Caco-2 (cell line): ENCODE data around the gene BUD13. TPM values are rescaled to one million over a fixed set of nuclear protein-coding genes. Genes with fewer than 3 reads are reported as not detected.

Experiments used
- BruUV-seq: library from RNA; stranded (reverse); fragments of 400-500 nt; replicated peaks from 2 replicates; lab custom pipeline; 2021; lab: Mats Ljungman, UMichigan
- CTCF ChIA-PET: fragments of 300-600 bp; sonication (Branson Sonifier 250); formaldehyde crosslinking; loops from one replicate; lab custom pipeline; 2022; ENCODE audit warnings: antibody characterized with exemption; lab: Charles Lee
- POLR2A ChIA-PET: fragments of 300-600 bp; sonication (Branson Sonifier 250); formaldehyde crosslinking; loops from one replicate; lab custom pipeline; 2022; ENCODE audit warnings: antibody characterized with exemption; lab: Charles Lee
- DNase-seq, 2 experiments: peaks; one replicate each; pipeline versions ENCODE4 v3.0.0 to v3.0.0-alpha.2; 2020 to 2022
- H3K27me3 ChIP-seq: replicated peaks from 2 replicates; pipeline ENCODE4 v1.6.0; 2011; ENCODE audit warnings: low read length; ENCODE audit not compliant: control insufficient read depth, insufficient read depth
- H3K36me3 ChIP-seq: 2 replicates; pipeline ENCODE4 v1.5.1; 2011; ENCODE audit warnings: low read length; ENCODE audit not compliant: control insufficient read depth, insufficient read depth
- H3K4me1 ChIP-seq: fragments of 250-450 bp; sonication (Bioruptor Pico); 2 replicates; pipeline ENCODE4 v1.5.1; 2020; ENCODE audit warnings: mild to moderate bottlenecking
- H3K4me3 ChIP-seq: 2 replicates; pipeline ENCODE4 v1.5.1; 2011; ENCODE audit warnings: low read depth, mild to moderate bottlenecking, control low read depth, low read length
- H3K9me3 ChIP-seq: fragments of 250-450 bp; sonication (Bioruptor Pico); 2 replicates; pipeline ENCODE4 v1.5.1; 2020; ENCODE audit warnings: mild to moderate bottlenecking, moderate library complexity
- H3K27ac Mint-ChIP-seq: one replicate; pipeline ENCODE4 v1.8.0; 2022; ENCODE audit warnings: mixed read lengths; ENCODE audit not compliant: unreplicated experiment
- H3K27me3 Mint-ChIP-seq: one replicate; pipeline ENCODE4 v1.8.0; 2022; ENCODE audit warnings: mixed read lengths; ENCODE audit not compliant: insufficient read depth, unreplicated experiment
- H3K36me3 Mint-ChIP-seq: one replicate; pipeline ENCODE4 v1.8.0; 2022; ENCODE audit warnings: mild to moderate bottlenecking, mixed read lengths; ENCODE audit not compliant: insufficient read depth, unreplicated experiment
- H3K4me1 Mint-ChIP-seq: one replicate; pipeline ENCODE4 v1.8.0; 2022; ENCODE audit warnings: low read depth, mixed read lengths; ENCODE audit not compliant: unreplicated experiment
- H3K4me3 Mint-ChIP-seq: one replicate; pipeline ENCODE4 v1.8.0; 2022; ENCODE audit warnings: mild to moderate bottlenecking, moderate library complexity, mixed read lengths; ENCODE audit not compliant: unreplicated experiment
- H3K9me3 Mint-ChIP-seq: one replicate; pipeline ENCODE4 v1.8.0; 2022; ENCODE audit warnings: mixed read lengths; ENCODE audit not compliant: unreplicated experiment
- intact Hi-C: fragments of 100-400 bp; cut with micrococcal nuclease; formaldehyde crosslinking; loops from one replicate; pipeline ENCODE4 v1.10.0; 2022; ENCODE audit not compliant: unreplicated experiment
- total RNA-seq: library from RNA; stranded (reverse); gene quantifications from 2 replicates; pipeline ENCODE4 v1.2.3, GENCODE V29; 2022
- TF ChIP-seq, protein P1 (sequence below), 2 experiments: fragments of 200-600 bp in 1 of 2; IDR thresholded peaks; 1 replicate in 1 of 2; 2 replicates in 1 of 2; pipeline versions ENCODE4 v1.5.1 to v1.8.0; 2011 to 2022; ENCODE audit warnings: antibody characterized with exemption in 1 of 2, control low read depth in 1 of 2, inconsistent platforms in 1 of 2, low read depth in 1 of 2, low read length in 1 of 2, mild to moderate bottlenecking in 1 of 2, moderate library complexity in 1 of 2; ENCODE audit not compliant: insufficient read depth in 1 of 2, severe bottlenecking in 1 of 2, unreplicated experiment in 1 of 2

Gene BUD13
- total RNA-seq, 1 experiment from 2014 or later = 42.6 TPM

DNA sequence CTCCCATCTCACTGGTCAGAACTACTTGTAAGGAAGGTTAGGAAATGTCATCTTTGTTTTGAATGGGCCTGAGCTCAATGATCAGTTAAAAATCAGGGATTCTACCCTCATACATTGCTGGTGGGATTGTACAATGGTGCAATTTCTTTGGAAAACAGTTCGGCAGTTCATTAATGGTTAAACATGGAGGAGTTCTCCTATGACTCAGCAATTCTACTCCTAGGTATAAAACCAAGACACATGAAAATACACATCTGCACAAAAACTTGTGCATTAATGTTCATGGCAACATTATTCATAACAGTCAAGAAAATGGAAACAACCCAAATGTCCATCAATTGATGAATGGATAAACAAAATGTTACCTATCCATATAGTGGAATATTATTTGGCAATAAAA, 23.8 kb upstream of the BUD13 start:
- POLR2A ChIA-PET = no interaction called here
- Histone ChIP-seq H3K9me3 (peaks cover 7% of the 10 kb centered on the region), H3K4me3 (no peak overlapping the region), H3K4me1 (peaks cover 41% of the 10 kb centered on the region), H3K27me3 (no peaks in the 10 kb centered on the region), H3K36me3 (no peaks in the 10 kb centered on the region)
- Mint-ChIP-seq H3K4me1 (peaks cover 21% of the 10 kb centered on the region), H3K27ac (peak overlapping the region; percentile 21), H3K36me3 (no peaks in the 10 kb centered on the region), H3K4me3 (no peak overlapping the region), H3K27me3 (no peaks in the 10 kb centered on the region), H3K9me3 (peaks cover 14% of the 10 kb centered on the region)
- no TSS peak for BruUV-seq
- intact Hi-C loops = no loop called here
- TF ChIP-seq, protein P1, sequence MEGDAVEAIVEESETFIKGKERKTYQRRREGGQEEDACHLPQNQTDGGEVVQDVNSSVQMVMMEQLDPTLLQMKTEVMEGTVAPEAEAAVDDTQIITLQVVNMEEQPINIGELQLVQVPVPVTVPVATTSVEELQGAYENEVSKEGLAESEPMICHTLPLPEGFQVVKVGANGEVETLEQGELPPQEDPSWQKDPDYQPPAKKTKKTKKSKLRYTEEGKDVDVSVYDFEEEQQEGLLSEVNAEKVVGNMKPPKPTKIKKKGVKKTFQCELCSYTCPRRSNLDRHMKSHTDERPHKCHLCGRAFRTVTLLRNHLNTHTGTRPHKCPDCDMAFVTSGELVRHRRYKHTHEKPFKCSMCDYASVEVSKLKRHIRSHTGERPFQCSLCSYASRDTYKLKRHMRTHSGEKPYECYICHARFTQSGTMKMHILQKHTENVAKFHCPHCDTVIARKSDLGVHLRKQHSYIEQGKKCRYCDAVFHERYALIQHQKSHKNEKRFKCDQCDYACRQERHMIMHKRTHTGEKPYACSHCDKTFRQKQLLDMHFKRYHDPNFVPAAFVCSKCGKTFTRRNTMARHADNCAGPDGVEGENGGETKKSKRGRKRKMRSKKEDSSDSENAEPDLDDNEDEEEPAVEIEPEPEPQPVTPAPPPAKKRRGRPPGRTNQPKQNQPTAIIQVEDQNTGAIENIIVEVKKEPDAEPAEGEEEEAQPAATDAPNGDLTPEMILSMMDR (IDR thresholded peaks at IDR 0.05; ENCODE audit: insufficient read depth in 1 of 2, low read depth in 1 of 2, low read length in 1 of 2, severe bottlenecking in 1 of 2, unreplicated experiment in 1 of 2) = no peak
- CTCF ChIA-PET = no interaction called here
- no peak for DNase-seq

DNA sequence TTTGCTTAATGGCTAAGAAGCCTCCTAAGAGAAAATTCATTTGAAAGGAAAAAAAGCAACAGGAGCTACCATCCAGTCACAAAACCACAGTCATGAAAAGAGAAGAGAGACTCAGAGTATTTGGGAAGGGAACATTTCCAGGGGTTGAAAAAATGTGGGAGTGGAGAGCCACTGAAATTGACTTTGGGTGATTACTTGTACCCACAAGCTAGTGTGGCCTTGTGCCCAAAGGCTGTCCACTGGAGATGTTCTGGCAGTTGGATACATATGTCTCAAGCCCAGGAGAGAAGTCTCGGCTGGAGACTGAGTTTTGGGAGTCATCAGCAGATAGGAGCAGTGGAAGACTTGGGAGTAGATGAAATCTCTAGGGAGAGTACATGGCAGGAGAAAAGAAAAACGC, 22.1 kb upstream of the BUD13 start:
- TF ChIP-seq, protein P1 (IDR thresholded peaks at IDR 0.05; ENCODE audit: insufficient read depth in 1 of 2, low read depth in 1 of 2, low read length in 1 of 2, severe bottlenecking in 1 of 2, unreplicated experiment in 1 of 2) = no peak
- POLR2A ChIA-PET = interaction anchor here (0.7 kb wide), 1 partner anchor 63 kb away, joined by 3 read pairs; no protein-coding TSS in a partner anchor
- CTCF ChIA-PET = no interaction called here

DNA sequence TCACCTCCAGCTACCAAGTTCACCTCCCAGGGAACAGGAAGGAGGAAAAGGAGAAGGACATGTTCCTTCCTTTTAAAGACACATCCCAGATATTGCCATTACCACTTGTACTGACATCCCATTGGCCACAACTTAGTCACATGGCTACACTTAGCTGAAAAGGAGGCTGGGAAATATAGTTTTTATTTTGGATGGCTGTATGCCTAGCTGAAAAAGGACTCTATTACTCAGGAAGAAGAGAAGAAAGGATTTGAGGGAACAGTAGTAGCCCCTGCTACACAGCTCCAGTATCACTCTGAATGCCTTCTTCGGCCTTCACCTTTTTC, 20.9 kb upstream of the BUD13 start:
- Histone ChIP-seq H3K4me3 (no peak overlapping the region), H3K4me1 (peaks cover 49% of the 10 kb centered on the region), H3K9me3 (peaks cover 7% of the 10 kb centered on the region), H3K36me3 (no peaks in the 10 kb centered on the region), H3K27me3 (no peaks in the 10 kb centered on the region)
- TF ChIP-seq, protein P1 (IDR thresholded peaks at IDR 0.05; ENCODE audit: insufficient read depth in 1 of 2, low read depth in 1 of 2, low read length in 1 of 2, severe bottlenecking in 1 of 2, unreplicated experiment in 1 of 2) = no peak
- ChIA-PET CTCF (interaction anchor here (0.6 to 5.5 kb wide), 7 partner anchors 14 to 44 kb away, joined by 3 to 52 read pairs (median 4); partner anchors contain the start of genes APOA1 and APOC3), POLR2A (interaction anchor here (0.5 to 0.9 kb wide), 2 partner anchors 22 to 580 kb away, joined by 3 read pairs; no protein-coding TSS in a partner anchor)
- no TSS peak for BruUV-seq
- Mint-ChIP-seq H3K9me3 (peaks cover 14% of the 10 kb centered on the region), H3K27ac (no peak overlapping the region), H3K27me3 (no peaks in the 10 kb centered on the region), H3K4me3 (no peak overlapping the region), H3K36me3 (no peaks in the 10 kb centered on the region), H3K4me1 (peaks cover 27% of the 10 kb centered on the region)
- DNase-seq = peak in 1 of 2 experiments; percentile 24
- intact Hi-C loops = no loop called here

More for the DNA sequence above, 22.1 kb upstream of the BUD13 start:
- H3K36me3 Mint-ChIP-seq = no peaks in the 10 kb centered on the region
- H3K27ac Mint-ChIP-seq = no peak overlapping the region
- H3K27me3 ChIP-seq = no peaks in the 10 kb centered on the region
- no peak for DNase-seq
- H3K4me3 ChIP-seq = no peak overlapping the region
- peaks cover 44% of the 10 kb centered on the region for H3K4me1 ChIP-seq
- H3K36me3 ChIP-seq = no peaks in the 10 kb centered on the region
- peaks cover 16% of the 10 kb centered on the region for H3K4me1 Mint-ChIP-seq
- H3K4me3 Mint-ChIP-seq = no peak overlapping the region
- peaks cover 14% of the 10 kb centered on the region for H3K9me3 Mint-ChIP-seq
- intact Hi-C loops = no loop called here
- no TSS peak for BruUV-seq
- peaks cover 7% of the 10 kb centered on the region for H3K9me3 ChIP-seq
- H3K27me3 Mint-ChIP-seq = no peaks in the 10 kb centered on the region
